ENCODE results near the gene AGAP1. TPM values are rescaled to one million over a fixed set of nuclear protein-coding genes. Genes with fewer than 3 reads are reported as not detected.

AGAP1 gene
- total RNA-seq, 2 donors from 2014 or later: 16.1 to 40.1 TPM

DNA sequence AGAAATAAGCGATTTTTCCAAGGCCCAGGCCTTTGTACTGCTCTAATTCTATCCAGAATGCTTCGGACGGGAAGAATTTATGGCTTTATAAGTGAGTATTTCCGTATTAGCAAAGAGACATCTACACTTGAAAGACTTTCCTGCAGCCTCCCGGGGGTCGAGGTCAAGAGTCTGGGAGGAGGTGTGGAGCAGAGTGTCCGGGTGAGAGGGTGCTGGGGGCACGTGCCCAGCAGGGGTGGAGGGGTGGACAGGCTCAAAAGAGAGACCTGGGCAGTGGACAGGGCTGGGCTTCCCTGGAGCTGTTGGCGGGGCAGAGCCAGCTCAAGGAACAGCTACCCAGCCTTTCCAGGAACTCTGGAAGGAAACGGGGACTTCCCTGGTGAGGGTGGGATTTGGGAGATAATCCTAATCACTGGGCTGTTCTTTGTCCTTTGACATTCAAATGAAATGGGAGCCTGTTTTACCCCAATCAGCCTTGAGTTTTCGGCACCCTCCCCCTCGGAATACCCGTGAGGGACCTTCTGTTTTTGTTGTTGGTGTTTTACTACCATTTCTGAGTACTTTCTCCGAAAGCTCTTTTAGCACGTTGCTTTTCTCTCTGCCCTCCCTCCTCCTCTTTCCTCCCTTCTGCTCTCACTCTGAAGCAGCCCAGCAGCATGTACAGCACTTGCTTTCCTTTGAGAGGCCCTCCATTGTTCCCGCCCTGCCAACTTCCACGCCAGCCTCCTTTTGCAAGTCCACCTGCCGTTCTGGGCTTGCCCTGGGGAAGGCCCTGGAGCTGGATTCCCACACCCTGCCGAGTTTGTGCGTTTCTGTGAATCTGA is 164.7 kb downstream of the AGAP1 start:
- Histone ChIP-seq H3K9me3 (no peaks in the 10 kb centered on the region), H3K4me1 (replicated peaks) (no peaks in the 10 kb centered on the region), H3K36me3 (no peaks in the 10 kb centered on the region), H3K27ac (no peak overlapping the region), H3K4me3 (no peak overlapping the region), H3K27me3 (replicated peaks; ENCODE audit: insufficient read depth) (no peaks in the 10 kb centered on the region)
- WGBS: 46% methylated on average over 20 of the region's 20 CpGs
- no peak for DNase-seq (ENCODE audit: low spot score)
- TF ChIP-seq POLR2A (IDR thresholded peaks at IDR 0.05) (no peak), POLR2AphosphoS5 (IDR thresholded peaks at IDR 0.05) (no peak)
- TF ChIP-seq, protein P1, sequence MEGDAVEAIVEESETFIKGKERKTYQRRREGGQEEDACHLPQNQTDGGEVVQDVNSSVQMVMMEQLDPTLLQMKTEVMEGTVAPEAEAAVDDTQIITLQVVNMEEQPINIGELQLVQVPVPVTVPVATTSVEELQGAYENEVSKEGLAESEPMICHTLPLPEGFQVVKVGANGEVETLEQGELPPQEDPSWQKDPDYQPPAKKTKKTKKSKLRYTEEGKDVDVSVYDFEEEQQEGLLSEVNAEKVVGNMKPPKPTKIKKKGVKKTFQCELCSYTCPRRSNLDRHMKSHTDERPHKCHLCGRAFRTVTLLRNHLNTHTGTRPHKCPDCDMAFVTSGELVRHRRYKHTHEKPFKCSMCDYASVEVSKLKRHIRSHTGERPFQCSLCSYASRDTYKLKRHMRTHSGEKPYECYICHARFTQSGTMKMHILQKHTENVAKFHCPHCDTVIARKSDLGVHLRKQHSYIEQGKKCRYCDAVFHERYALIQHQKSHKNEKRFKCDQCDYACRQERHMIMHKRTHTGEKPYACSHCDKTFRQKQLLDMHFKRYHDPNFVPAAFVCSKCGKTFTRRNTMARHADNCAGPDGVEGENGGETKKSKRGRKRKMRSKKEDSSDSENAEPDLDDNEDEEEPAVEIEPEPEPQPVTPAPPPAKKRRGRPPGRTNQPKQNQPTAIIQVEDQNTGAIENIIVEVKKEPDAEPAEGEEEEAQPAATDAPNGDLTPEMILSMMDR (IDR thresholded peaks at IDR 0.05): no peak
- intact Hi-C loops (cut with DNase I): no loop called here

- TF ChIP-seq, protein P1 (IDR thresholded peaks at IDR 0.05): no peak
- TF ChIP-seq POLR2AphosphoS5 (IDR thresholded peaks at IDR 0.05) (no peak), POLR2A (IDR thresholded peaks at IDR 0.05) (no peak)
- Histone ChIP-seq H3K4me1 (replicated peaks) (no peaks in the 10 kb centered on the region), H3K27ac (no peak overlapping the region), H3K36me3 (no peaks in the 10 kb centered on the region), H3K27me3 (replicated peaks; ENCODE audit: insufficient read depth) (no peaks in the 10 kb centered on the region), H3K9me3 (no peaks in the 10 kb centered on the region), H3K4me3 (no peak overlapping the region)
- intact Hi-C loops (cut with DNase I): loop anchor here (10.0 kb wide), 1 partner anchor 165 kb away; the partner anchor contains the start of gene AGAP1
- WGBS: 67% methylated on average over 7 of the region's 7 CpGs
- no peak for DNase-seq (ENCODE audit: low spot score)
These were observed 166.0 kb downstream of the AGAP1 start for GRCh38 chr2:235659767-235660322.

GRCh38 chr2:235660484-235661082 is 166.7 kb downstream of the AGAP1 start:
- WGBS: 93% methylated on average over 9 of the region's 9 CpGs
- no peaks in the 10 kb centered on the region for H3K36me3 ChIP-seq
- H3K4me1 ChIP-seq (replicated peaks): peaks cover 5% of the 10 kb centered on the region
- no peak for DNase-seq (ENCODE audit: low spot score)
- intact Hi-C loops (cut with DNase I): loop anchor here (10.0 kb wide), 1 partner anchor 166 kb away; the partner anchor contains the start of gene AGAP1
- no peak overlapping the region for H3K27ac ChIP-seq
- H3K27me3 ChIP-seq (replicated peaks; ENCODE audit: insufficient read depth): no peaks in the 10 kb centered on the region
- H3K9me3 ChIP-seq: no peaks in the 10 kb centered on the region
- no peak for TF ChIP-seq POLR2AphosphoS5 (IDR thresholded peaks at IDR 0.05)
- no peak for TF ChIP-seq POLR2A (IDR thresholded peaks at IDR 0.05)
- TF ChIP-seq, protein P1 (IDR thresholded peaks at IDR 0.05): no peak
- no peak overlapping the region for H3K4me3 ChIP-seq

GRCh38 chr2:235661167-235661937 is 167.5 kb downstream of the AGAP1 start:
- intact Hi-C loops (cut with DNase I): loop anchor here (10.0 kb wide), 1 partner anchor 167 kb away; the partner anchor contains the start of gene AGAP1
- no peak overlapping the region for H3K27ac ChIP-seq
- TF ChIP-seq POLR2AphosphoS5 (IDR thresholded peaks at IDR 0.05): no peak
- TF ChIP-seq, protein P1 (IDR thresholded peaks at IDR 0.05): no peak
- TF ChIP-seq POLR2A (IDR thresholded peaks at IDR 0.05): no peak

More at GRCh38 chr2:235661167-235661937, 167.5 kb downstream of the AGAP1 start:
- H3K4me1 ChIP-seq (replicated peaks): peaks cover 8% of the 10 kb centered on the region
- H3K4me3 ChIP-seq: no peak overlapping the region
- WGBS: 93% methylated on average over 17 of the region's 17 CpGs
- no peaks in the 10 kb centered on the region for H3K9me3 ChIP-seq
- no peaks in the 10 kb centered on the region for H3K27me3 ChIP-seq (replicated peaks; ENCODE audit: insufficient read depth)
- H3K36me3 ChIP-seq: no peaks in the 10 kb centered on the region
- no peak for DNase-seq (ENCODE audit: low spot score)
